ENCODE measurements around the gene NKRF.

Gene NKRF

DNA sequence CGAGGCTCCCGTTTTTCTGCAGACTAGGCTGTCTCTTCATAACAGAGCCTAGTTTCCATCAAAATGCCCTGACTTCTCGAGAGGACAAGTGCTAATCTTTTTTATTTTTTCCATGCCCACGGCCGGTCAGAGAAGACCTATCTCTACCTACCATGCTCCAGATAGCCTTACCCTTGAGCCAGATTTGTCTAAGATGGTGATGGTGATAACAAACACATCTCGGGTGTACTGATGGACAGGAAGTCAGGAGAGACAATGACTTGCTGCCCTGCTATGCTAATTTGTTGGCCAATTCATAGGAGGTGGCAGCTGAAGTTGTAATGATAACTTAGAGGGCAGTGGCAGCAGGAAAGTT is 42.2 kb upstream of the NKRF start:
- Histone ChIP-seq H3K4me1 (ENCODE audit: control insufficient read depth, low read length) (no peaks in the 10 kb centered on the region), H3K36me3 (ENCODE audit: control insufficient read depth, low read length) (peaks cover 62% of the 10 kb centered on the region), H3F3A (ENCODE audit: control insufficient read depth, insufficient read depth) (no peaks in the 10 kb centered on the region), H4K20me1 (ENCODE audit: control insufficient read depth, insufficient read depth, low read depth, low read length) (no peaks in the 10 kb centered on the region), H3K79me2 (ENCODE audit: control insufficient read depth, low read length) (no peaks in the 10 kb centered on the region), H3K9me3 (ENCODE audit: control insufficient read depth, insufficient read depth, low read length) (no peaks in the 10 kb centered on the region), H3K9me2 (replicated peaks; ENCODE audit: control insufficient read depth, low read length) (no peaks in the 10 kb centered on the region), H3K4me3 (ENCODE audit: low read length) (no peak overlapping the region), H3K4me2 (ENCODE audit: low read length) (no peak overlapping the region), H3K27me3 (ENCODE audit: control insufficient read depth, low read length) (no peaks in the 10 kb centered on the region), H3K27ac (ENCODE audit: low read depth, low read length) (no peak overlapping the region)
- no peak for TF ChIP-seq EZH2phosphoT487 (IDR thresholded peaks at IDR 0.05; ENCODE audit: borderline replicate concordance, low read length)
- TF ChIP-seq, protein P1, sequence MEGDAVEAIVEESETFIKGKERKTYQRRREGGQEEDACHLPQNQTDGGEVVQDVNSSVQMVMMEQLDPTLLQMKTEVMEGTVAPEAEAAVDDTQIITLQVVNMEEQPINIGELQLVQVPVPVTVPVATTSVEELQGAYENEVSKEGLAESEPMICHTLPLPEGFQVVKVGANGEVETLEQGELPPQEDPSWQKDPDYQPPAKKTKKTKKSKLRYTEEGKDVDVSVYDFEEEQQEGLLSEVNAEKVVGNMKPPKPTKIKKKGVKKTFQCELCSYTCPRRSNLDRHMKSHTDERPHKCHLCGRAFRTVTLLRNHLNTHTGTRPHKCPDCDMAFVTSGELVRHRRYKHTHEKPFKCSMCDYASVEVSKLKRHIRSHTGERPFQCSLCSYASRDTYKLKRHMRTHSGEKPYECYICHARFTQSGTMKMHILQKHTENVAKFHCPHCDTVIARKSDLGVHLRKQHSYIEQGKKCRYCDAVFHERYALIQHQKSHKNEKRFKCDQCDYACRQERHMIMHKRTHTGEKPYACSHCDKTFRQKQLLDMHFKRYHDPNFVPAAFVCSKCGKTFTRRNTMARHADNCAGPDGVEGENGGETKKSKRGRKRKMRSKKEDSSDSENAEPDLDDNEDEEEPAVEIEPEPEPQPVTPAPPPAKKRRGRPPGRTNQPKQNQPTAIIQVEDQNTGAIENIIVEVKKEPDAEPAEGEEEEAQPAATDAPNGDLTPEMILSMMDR (IDR thresholded peaks at IDR 0.05; ENCODE audit: low read depth, low read length, poor library complexity, severe bottlenecking), result no peak

DNA sequence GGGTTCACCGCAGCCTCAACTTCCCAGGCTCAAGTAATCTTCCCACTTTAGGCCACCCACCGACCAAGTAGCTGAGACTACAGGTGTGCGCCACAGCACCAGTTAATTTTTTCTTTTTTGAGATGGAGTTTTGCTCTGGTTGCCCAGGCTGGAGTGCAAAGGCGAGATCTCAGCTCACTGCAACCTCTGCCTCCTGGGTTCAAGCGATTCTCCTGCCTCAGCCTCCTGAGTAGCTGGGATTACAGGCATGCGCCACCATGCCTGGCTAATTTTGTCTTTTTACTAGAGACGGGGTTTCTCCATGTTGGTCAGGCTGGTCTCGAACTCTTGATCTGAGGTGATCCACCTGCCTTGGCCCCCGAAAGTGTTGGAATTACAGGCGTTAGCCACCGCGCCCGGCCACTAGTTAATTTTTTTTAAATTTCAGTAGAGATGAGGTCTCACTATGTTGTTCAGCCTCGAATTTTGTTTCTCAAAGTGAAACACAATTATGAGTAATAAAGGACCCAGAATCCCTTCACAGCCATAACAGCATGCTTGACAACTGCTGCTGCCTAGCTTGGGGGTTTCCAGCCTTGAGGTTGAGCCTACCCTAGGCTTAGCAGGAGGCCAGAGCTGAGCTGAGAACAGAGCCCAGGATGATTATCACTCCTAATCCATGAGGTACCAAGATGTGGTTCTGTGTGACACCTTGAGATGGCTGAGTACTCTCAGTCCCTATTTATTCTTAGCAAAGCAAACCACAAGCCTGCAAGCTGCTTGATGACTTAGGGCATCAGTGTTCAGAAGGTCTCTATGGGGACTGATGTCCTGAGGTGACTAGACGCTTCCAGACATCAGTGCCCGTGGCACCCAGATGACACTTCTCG is 41.6 kb upstream of the NKRF start:
- Histone ChIP-seq H3K9me3 (ENCODE audit: control insufficient read depth, insufficient read depth, low read length) (no peaks in the 10 kb centered on the region), H3K79me2 (ENCODE audit: control insufficient read depth, low read length) (no peaks in the 10 kb centered on the region), H3K9me2 (replicated peaks; ENCODE audit: control insufficient read depth, low read length) (no peaks in the 10 kb centered on the region), H3K36me3 (ENCODE audit: control insufficient read depth, low read length) (peaks cover 59% of the 10 kb centered on the region), H3K27ac (ENCODE audit: low read depth, low read length) (no peak overlapping the region), H3F3A (ENCODE audit: control insufficient read depth, insufficient read depth) (no peaks in the 10 kb centered on the region), H3K4me2 (ENCODE audit: low read length) (no peak overlapping the region), H4K20me1 (ENCODE audit: control insufficient read depth, insufficient read depth, low read depth, low read length) (no peaks in the 10 kb centered on the region), H3K4me3 (ENCODE audit: low read length) (no peak overlapping the region), H3K4me1 (ENCODE audit: control insufficient read depth, low read length) (no peaks in the 10 kb centered on the region), H3K27me3 (ENCODE audit: control insufficient read depth, low read length) (no peaks in the 10 kb centered on the region)
- TF ChIP-seq, protein P1 (IDR thresholded peaks at IDR 0.05; ENCODE audit: low read depth, low read length, poor library complexity, severe bottlenecking), result no peak
- no peak for TF ChIP-seq EZH2phosphoT487 (IDR thresholded peaks at IDR 0.05; ENCODE audit: borderline replicate concordance, low read length)

DNA sequence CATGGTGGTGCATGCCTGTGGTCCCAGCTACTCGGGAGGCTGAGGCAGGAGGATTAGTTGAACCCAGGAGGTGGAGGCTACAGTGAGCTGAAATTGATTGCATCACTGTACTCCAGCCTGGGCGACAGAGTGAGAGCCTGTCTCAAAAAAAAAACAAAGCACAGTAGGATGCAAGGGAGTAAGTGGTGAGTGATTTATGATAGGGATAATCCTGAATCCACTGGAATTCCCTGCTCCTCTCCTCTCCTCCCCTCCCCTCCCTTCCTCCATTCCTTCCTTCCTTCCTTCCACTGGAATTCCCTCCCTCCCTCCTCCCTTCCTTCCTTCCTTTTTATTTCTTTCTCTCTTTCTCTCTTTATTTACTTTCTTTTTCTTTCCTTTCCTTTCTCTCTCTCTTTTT is 40.9 kb upstream of the NKRF start:
- no peak overlapping the region for H3K4me2 ChIP-seq (ENCODE audit: low read length)
- H3K79me2 ChIP-seq (ENCODE audit: control insufficient read depth, low read length), result no peaks in the 10 kb centered on the region
- no peaks in the 10 kb centered on the region for H3K4me1 ChIP-seq (ENCODE audit: control insufficient read depth, low read length)
- H3K4me3 ChIP-seq (ENCODE audit: low read length), result no peak overlapping the region
- no peak overlapping the region for H3K27ac ChIP-seq (ENCODE audit: low read depth, low read length)
- no peaks in the 10 kb centered on the region for H3F3A ChIP-seq (ENCODE audit: control insufficient read depth, insufficient read depth)
- no peaks in the 10 kb centered on the region for H4K20me1 ChIP-seq (ENCODE audit: control insufficient read depth, insufficient read depth, low read depth, low read length)
- H3K36me3 ChIP-seq (ENCODE audit: control insufficient read depth, low read length), result peaks cover 58% of the 10 kb centered on the region
- no peaks in the 10 kb centered on the region for H3K9me3 ChIP-seq (ENCODE audit: control insufficient read depth, insufficient read depth, low read length)
- no peaks in the 10 kb centered on the region for H3K27me3 ChIP-seq (ENCODE audit: control insufficient read depth, low read length)
- TF ChIP-seq, protein P1 (IDR thresholded peaks at IDR 0.05; ENCODE audit: low read depth, low read length, poor library complexity, severe bottlenecking), result no peak
- TF ChIP-seq EZH2phosphoT487 (IDR thresholded peaks at IDR 0.05; ENCODE audit: borderline replicate concordance, low read length), result no peak
- no peaks in the 10 kb centered on the region for H3K9me2 ChIP-seq (replicated peaks; ENCODE audit: control insufficient read depth, low read length)

Data from DOHH2 (cell line).